Neural progenitor cell (in vitro differentiated cells): Measurements from ENCODE around the gene SLC12A7. TPM values are rescaled to one million over a fixed set of nuclear protein-coding genes. Genes with fewer than 3 reads are reported as not detected.

Experiments
- DNase-seq: peaks from one replicate; pipeline ENCODE4 v3.0.0-alpha.2; 2016; ENCODE audit warnings: low spot score
- H2AFZ ChIP-seq: fragments of 200-600 bp; sonication (generic); replicated peaks from 2 replicates; pipeline ENCODE4 v1.6.1; 2016; ENCODE audit warnings: antibody characterized with exemption
- H3F3A ChIP-seq: fragments of 200-600 bp; sonication (generic); 2 replicates; pipeline ENCODE4 v1.6.1; 2016; ENCODE audit warnings: antibody characterized with exemption, low read depth
- H3K27ac ChIP-seq: fragments of 200-600 bp; sonication (generic); 2 replicates; pipeline ENCODE4 v1.5.1; 2016; ENCODE audit warnings: mild to moderate bottlenecking
- H3K27me3 ChIP-seq: fragments of 200-600 bp; sonication (generic); 2 replicates; pipeline ENCODE4 v1.6.1; 2016; ENCODE audit warnings: mild to moderate bottlenecking, moderate library complexity
- H3K36me3 ChIP-seq: fragments of 200-600 bp; sonication (generic); 2 replicates; pipeline ENCODE4 v1.5.1; 2016
- H3K4me1 ChIP-seq: fragments of 200-600 bp; sonication (generic); 2 replicates; pipeline ENCODE4 v1.6.1; 2016; ENCODE audit warnings: mixed run types
- H3K4me2 ChIP-seq: fragments of 200-600 bp; sonication (generic); 2 replicates; pipeline ENCODE4 v1.6.1; 2016
- H3K4me3 ChIP-seq: fragments of 200-600 bp; sonication (generic); 2 replicates; pipeline ENCODE4 v1.5.1; 2016
- H3K79me2 ChIP-seq: fragments of 200-600 bp; sonication (generic); 2 replicates; pipeline ENCODE4 v1.6.1; 2016; ENCODE audit warnings: low read depth
- H3K9ac ChIP-seq: fragments of 200-600 bp; sonication (generic); 2 replicates; pipeline ENCODE4 v1.6.1; 2016
- H3K9me3 ChIP-seq: fragments of 200-600 bp; sonication (generic); 2 replicates; pipeline ENCODE4 v1.5.1; 2016; ENCODE audit warnings: low read depth
- H4K20me1 ChIP-seq: fragments of 200-600 bp; sonication (generic); 2 replicates; pipeline ENCODE4 v1.6.1; 2016; ENCODE audit warnings: low read depth
- H3K27ac Mint-ChIP-seq: 3 replicates; pipeline ENCODE4 v1.8.0; 2021; ENCODE audit warnings: mixed read lengths
- H3K27me3 Mint-ChIP-seq: 2 replicates; pipeline ENCODE4 v1.8.0; 2022; ENCODE audit warnings: low read depth, mild to moderate bottlenecking, inconsistent platforms, moderate library complexity, mixed read lengths; ENCODE audit not compliant: insufficient read depth
- H3K36me3 Mint-ChIP-seq: 3 replicates; pipeline ENCODE4 v1.8.0; 2021; ENCODE audit warnings: mixed read lengths
- H3K4me1 Mint-ChIP-seq: 3 replicates; pipeline ENCODE4 v1.8.0; 2021; ENCODE audit warnings: mixed read lengths
- H3K4me3 Mint-ChIP-seq: 3 replicates; pipeline ENCODE4 v1.8.0; 2021; ENCODE audit warnings: mild to moderate bottlenecking, moderate library complexity, mixed read lengths
- H3K9me3 Mint-ChIP-seq: 3 replicates; pipeline ENCODE4 v1.8.0; 2020; ENCODE audit warnings: mixed read lengths
- CTCF ChIP-seq: fragments of 200-600 bp; sonication (generic); IDR thresholded peaks from 2 replicates; pipeline ENCODE4 v1.5.1; 2017; ENCODE audit warnings: antibody characterized with exemption, mild to moderate bottlenecking
- EZH2 ChIP-seq: fragments of 200-600 bp; sonication (generic); IDR thresholded peaks from 2 replicates; pipeline ENCODE4 v1.6.1; 2017; ENCODE audit warnings: antibody characterized with exemption, mild to moderate bottlenecking, moderate library complexity
- EZH2phosphoT487 ChIP-seq: fragments of 200-600 bp; sonication (generic); IDR thresholded peaks from 2 replicates; pipeline ENCODE4 v1.6.1; 2017; ENCODE audit warnings: antibody characterized with exemption
- total RNA-seq: library from RNA; depleted of rRNA; stranded (reverse); fragments of >200 nt; gene quantifications from 2 replicates; pipeline ENCODE4 v1.2.3, GENCODE V29; 2015; ENCODE audit warnings: low replicate concordance

Gene SLC12A7
- total RNA-seq, 1 donor from 2014 or later = 7.5 TPM

GRCh38 chr5:1038417-1039209, 73.2 kb downstream of the SLC12A7 start:
- no peak overlapping the region for H2AFZ ChIP-seq
- peaks cover 2% of the 10 kb centered on the region for H3K36me3 Mint-ChIP-seq

GRCh38 chr5:1037671-1038416, 74.0 kb downstream of the SLC12A7 start:
- H3K9me3 ChIP-seq = no peaks in the 10 kb centered on the region
- no peak overlapping the region for H3K9ac ChIP-seq
- H2AFZ ChIP-seq = no peak overlapping the region
- H3K27me3 ChIP-seq = no peaks in the 10 kb centered on the region
- Mint-ChIP-seq H3K27me3 (peaks cover 8% of the 10 kb centered on the region), H3K4me3 (no peak overlapping the region), H3K4me1 (peaks cover 3% of the 10 kb centered on the region), H3K27ac (no peak overlapping the region), H3K36me3 (peaks cover 2% of the 10 kb centered on the region), H3K9me3 (no peaks in the 10 kb centered on the region)
- TF ChIP-seq EZH2 = no peak
- TF ChIP-seq CTCF = no peak
- no peak for TF ChIP-seq EZH2phosphoT487
- no peaks in the 10 kb centered on the region for H4K20me1 ChIP-seq
- H3K4me1 ChIP-seq = no peaks in the 10 kb centered on the region
- H3K36me3 ChIP-seq = no peaks in the 10 kb centered on the region
- no peak overlapping the region for H3K4me2 ChIP-seq
- no peak overlapping the region for H3K27ac ChIP-seq
- H3K79me2 ChIP-seq = no peaks in the 10 kb centered on the region
- DNase-seq = no peak
- H3K4me3 ChIP-seq = no peak overlapping the region
- H3F3A ChIP-seq = no peaks in the 10 kb centered on the region

More at GRCh38 chr5:1038417-1039209, 73.2 kb downstream of the SLC12A7 start:
- no peaks in the 10 kb centered on the region for H3K79me2 ChIP-seq
- Mint-ChIP-seq H3K9me3 (no peaks in the 10 kb centered on the region), H3K27ac (no peak overlapping the region), H3K4me1 (peaks cover 3% of the 10 kb centered on the region), H3K4me3 (no peak overlapping the region), H3K27me3 (peaks cover 8% of the 10 kb centered on the region)
- TF ChIP-seq EZH2 (no peak), CTCF (no peak), EZH2phosphoT487 (no peak)
- H3K4me2 ChIP-seq = no peak overlapping the region
- no peaks in the 10 kb centered on the region for H3K36me3 ChIP-seq
- no peaks in the 10 kb centered on the region for H3K9me3 ChIP-seq
- H4K20me1 ChIP-seq = no peaks in the 10 kb centered on the region
- no peaks in the 10 kb centered on the region for H3K4me1 ChIP-seq
- H3K27ac ChIP-seq = no peak overlapping the region
- no peaks in the 10 kb centered on the region for H3F3A ChIP-seq
- DNase-seq = no peak
- H3K9ac ChIP-seq = no peak overlapping the region
- no peak overlapping the region for H3K4me3 ChIP-seq
- no peaks in the 10 kb centered on the region for H3K27me3 ChIP-seq

GRCh38 chr5:1037123-1037670, 74.7 kb downstream of the SLC12A7 start:
- no peak overlapping the region for H3K4me3 Mint-ChIP-seq
- H3K9me3 Mint-ChIP-seq = no peaks in the 10 kb centered on the region
- no peaks in the 10 kb centered on the region for H4K20me1 ChIP-seq
- TF ChIP-seq EZH2phosphoT487 = no peak
- TF ChIP-seq EZH2 = no peak
- TF ChIP-seq CTCF = no peak
- H3F3A ChIP-seq = no peaks in the 10 kb centered on the region
- no peaks in the 10 kb centered on the region for H3K4me1 ChIP-seq
- peaks cover 8% of the 10 kb centered on the region for H3K27me3 Mint-ChIP-seq
- H3K9me3 ChIP-seq = no peaks in the 10 kb centered on the region
- peak overlapping the region; percentile 69 for H3K27ac Mint-ChIP-seq
- no peaks in the 10 kb centered on the region for H3K79me2 ChIP-seq
- H3K4me2 ChIP-seq = no peak overlapping the region
- H3K4me3 ChIP-seq = no peak overlapping the region
- no peaks in the 10 kb centered on the region for H3K27me3 ChIP-seq
- H3K36me3 Mint-ChIP-seq = peaks cover 2% of the 10 kb centered on the region
- H3K9ac ChIP-seq = no peak overlapping the region
- no peak for DNase-seq
- no peak overlapping the region for H3K27ac ChIP-seq
- no peaks in the 10 kb centered on the region for H3K36me3 ChIP-seq
- H2AFZ ChIP-seq = no peak overlapping the region
- peaks cover 3% of the 10 kb centered on the region for H3K4me1 Mint-ChIP-seq
